ENCODE results near the gene MAP2K6.

The MAP2K6 gene

GRCh38 chr17:69500911-69501429 is 86.5 kb downstream of the MAP2K6 start:
- H3K27me3 ChIP-seq (ENCODE audit: insufficient read depth, low read length, poor library complexity) = no peaks in the 10 kb centered on the region
- H3K9ac ChIP-seq (ENCODE audit: low read depth, low read length) = no peak overlapping the region
- no peaks in the 10 kb centered on the region for H3K36me3 ChIP-seq (ENCODE audit: insufficient read depth, low read length)
- no peaks in the 10 kb centered on the region for H4K20me1 ChIP-seq (ENCODE audit: insufficient read depth, low read length)
- H3K4me1 ChIP-seq (ENCODE audit: insufficient read depth, low read length) = no peaks in the 10 kb centered on the region
- ATAC-seq (ENCODE audit: insufficient read depth, low read depth) = no peak
- H2AFZ ChIP-seq (ENCODE audit: low read depth, low read length) = no peak overlapping the region
- H3K79me2 ChIP-seq (ENCODE audit: insufficient read depth, low read length) = no peaks in the 10 kb centered on the region
- H3K4me3 ChIP-seq (ENCODE audit: low read depth in 1 of 2, low read length in 2 of 2) = no peak overlapping the region
- no peaks in the 10 kb centered on the region for H3K9me3 ChIP-seq (ENCODE audit: insufficient read depth, low read length, severe bottlenecking)
- no peak for TF ChIP-seq CTCF (IDR thresholded peaks at IDR 0.05; ENCODE audit: borderline replicate concordance, extremely low read depth, low read length, poor library complexity, severe bottlenecking)
- TF ChIP-seq EZH2 (IDR thresholded peaks at IDR 0.05; ENCODE audit: borderline replicate concordance, low read depth, low read length, severe bottlenecking) = no peak
- no peak for DNase-seq
- no peak overlapping the region for H3K27ac ChIP-seq (ENCODE audit: low read length)
- no peak overlapping the region for H3K4me2 ChIP-seq (ENCODE audit: insufficient read depth, low read length)

DNA sequence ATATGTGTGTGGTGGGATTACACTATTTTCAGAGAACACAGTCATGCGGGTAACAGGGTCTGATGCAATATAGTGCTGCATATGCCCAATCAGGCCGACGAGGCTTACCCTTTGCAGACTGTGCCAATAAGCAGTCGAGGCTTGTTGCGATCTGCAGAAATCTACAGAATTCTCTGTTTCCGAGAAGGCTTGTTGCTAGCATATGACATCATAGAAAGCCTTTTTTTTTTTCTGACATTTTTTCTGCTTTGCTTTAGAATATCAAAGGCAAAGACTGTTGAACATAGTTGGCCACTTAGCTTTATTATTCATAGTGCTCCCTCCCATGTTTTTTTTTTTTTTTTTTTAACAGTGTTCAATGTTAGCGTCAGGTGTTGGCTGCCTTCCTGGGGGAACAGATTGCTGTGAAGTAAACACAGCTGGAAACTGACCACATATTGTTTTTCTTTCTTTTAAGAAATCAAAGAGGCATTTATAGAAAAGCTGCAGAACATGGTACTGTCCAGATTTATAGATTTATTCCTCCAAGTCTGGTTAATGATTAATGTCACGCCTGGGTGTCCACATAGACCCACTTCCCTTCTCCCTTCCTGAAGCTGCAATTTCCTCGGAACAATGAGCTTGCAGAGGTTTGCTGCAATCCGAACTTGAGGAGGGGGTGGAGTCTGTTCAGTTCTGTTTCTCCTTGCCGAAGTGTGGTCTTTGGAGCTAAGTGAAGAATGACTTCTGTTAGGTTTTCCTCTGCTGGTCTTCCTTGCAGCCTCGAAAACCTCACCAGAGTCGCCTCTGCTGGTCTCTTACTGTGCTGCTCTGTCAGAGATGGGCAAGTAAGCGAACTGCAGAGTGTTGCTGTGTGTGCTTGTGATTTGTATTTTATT is 87.3 kb downstream of the MAP2K6 start:
- no peak overlapping the region for H3K4me2 ChIP-seq (ENCODE audit: insufficient read depth, low read length)
- DNase-seq = no peak
- H3K9ac ChIP-seq (ENCODE audit: low read depth, low read length) = no peak overlapping the region

GRCh38 chr17:69503711-69504110 is 89.2 kb downstream of the MAP2K6 start:
- ATAC-seq (ENCODE audit: insufficient read depth, low read depth) (no peak), DNase-seq (no peak)
- Histone ChIP-seq H2AFZ (ENCODE audit: low read depth, low read length) (no peak overlapping the region), H4K20me1 (ENCODE audit: insufficient read depth, low read length) (no peaks in the 10 kb centered on the region), H3K4me2 (ENCODE audit: insufficient read depth, low read length) (no peak overlapping the region), H3K9me3 (ENCODE audit: insufficient read depth, low read length, severe bottlenecking) (no peaks in the 10 kb centered on the region), H3K9ac (ENCODE audit: low read depth, low read length) (no peak overlapping the region), H3K4me3 (ENCODE audit: low read depth in 1 of 2, low read length in 2 of 2) (no peak overlapping the region), H3K79me2 (ENCODE audit: insufficient read depth, low read length) (no peaks in the 10 kb centered on the region), H3K36me3 (ENCODE audit: insufficient read depth, low read length) (no peaks in the 10 kb centered on the region), H3K27me3 (ENCODE audit: insufficient read depth, low read length, poor library complexity) (no peaks in the 10 kb centered on the region), H3K4me1 (ENCODE audit: insufficient read depth, low read length) (no peaks in the 10 kb centered on the region), H3K27ac (ENCODE audit: low read length) (no peak overlapping the region)
- TF ChIP-seq CTCF (IDR thresholded peaks at IDR 0.05; ENCODE audit: borderline replicate concordance, extremely low read depth, low read length, poor library complexity, severe bottlenecking) = no peak

More for the DNA sequence above, 87.3 kb downstream of the MAP2K6 start:
- Histone ChIP-seq H3K4me3 (ENCODE audit: low read depth in 1 of 2, low read length in 2 of 2) (no peak overlapping the region), H3K36me3 (ENCODE audit: insufficient read depth, low read length) (no peaks in the 10 kb centered on the region), H3K27ac (ENCODE audit: low read length) (no peak overlapping the region), H3K4me1 (ENCODE audit: insufficient read depth, low read length) (no peaks in the 10 kb centered on the region), H3K27me3 (ENCODE audit: insufficient read depth, low read length, poor library complexity) (no peaks in the 10 kb centered on the region), H2AFZ (ENCODE audit: low read depth, low read length) (no peak overlapping the region), H3K9me3 (ENCODE audit: insufficient read depth, low read length, severe bottlenecking) (no peaks in the 10 kb centered on the region), H4K20me1 (ENCODE audit: insufficient read depth, low read length) (no peaks in the 10 kb centered on the region), H3K79me2 (ENCODE audit: insufficient read depth, low read length) (no peaks in the 10 kb centered on the region)
- ATAC-seq (ENCODE audit: insufficient read depth, low read depth) = no peak
- TF ChIP-seq CTCF (IDR thresholded peaks at IDR 0.05; ENCODE audit: borderline replicate concordance, extremely low read depth, low read length, poor library complexity, severe bottlenecking) = no peak
- TF ChIP-seq EZH2 (IDR thresholded peaks at IDR 0.05; ENCODE audit: borderline replicate concordance, low read depth, low read length, severe bottlenecking) = no peak
